GM21447 (cell line): ENCODE results near the gene ZNF593OS.

Source experiments
- ATAC-seq: cut with Tn5 transposase; IDR thresholded peaks from one replicate; pipeline ENCODE4 v1.9.1; 2021; ENCODE audit not compliant: unreplicated experiment

The ZNF593OS gene

DNA sequence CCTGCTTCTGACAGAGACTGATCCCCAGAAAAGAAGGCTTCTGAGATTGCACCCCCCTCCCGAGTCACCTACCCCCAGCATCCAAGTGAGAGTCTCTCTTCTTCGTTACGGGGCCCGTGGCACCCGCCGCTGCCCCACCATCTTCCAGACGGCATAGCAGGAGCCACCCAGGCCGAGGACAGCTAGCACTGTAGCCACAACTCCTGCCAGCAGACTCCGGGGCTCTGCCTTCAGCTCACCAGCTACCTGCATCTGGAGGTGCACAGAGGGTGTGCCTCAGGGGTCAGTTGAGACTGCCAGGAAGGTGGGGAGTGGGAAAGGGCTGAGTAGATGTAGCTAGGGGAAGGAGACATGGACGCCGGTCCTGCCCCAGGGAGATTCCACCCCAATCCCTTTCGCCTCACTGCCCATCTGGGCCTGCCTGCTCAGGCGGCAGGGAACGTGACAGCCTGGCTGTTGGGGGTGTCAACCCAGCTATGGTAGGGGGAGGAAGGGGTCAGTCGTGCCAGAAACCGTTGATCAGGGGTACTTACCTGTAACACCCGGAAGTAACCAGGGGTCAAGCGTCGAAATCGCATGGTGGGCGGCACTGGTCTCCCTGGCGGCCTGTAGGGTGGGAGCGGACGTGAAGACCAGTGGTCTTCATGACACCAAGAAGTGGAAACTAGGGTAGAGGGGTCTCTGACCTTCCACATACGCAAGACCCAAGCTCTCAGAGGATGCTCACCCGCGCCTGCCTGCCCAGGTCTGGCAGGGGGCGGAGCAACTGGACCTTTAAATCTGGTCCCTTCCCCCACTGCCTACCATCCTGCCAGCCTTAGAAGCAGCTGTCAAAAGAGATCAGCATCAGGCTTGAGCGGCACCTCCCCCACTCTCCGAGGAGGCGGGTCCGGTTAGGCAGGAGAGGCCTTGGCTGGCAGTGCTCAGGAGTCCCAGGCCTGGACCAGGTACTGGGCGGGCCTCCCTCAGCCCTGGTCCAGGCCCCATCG, at the start of gene ZNF593OS:
ZNF593OS (minus strand) TSS at position 749 of the 989 bp plus-strand sequence; CDS start at position 578, 171 bp downstream.
- ATAC-seq: no peak

- no peak for ATAC-seq
Observed at GRCh38 chr1:26221094-26221493, 49.5 kb upstream of the ZNF593OS start.

- no peak for ATAC-seq
Observed at GRCh38 chr1:26220199-26220912, 48.7 kb upstream of the ZNF593OS start.

DNA sequence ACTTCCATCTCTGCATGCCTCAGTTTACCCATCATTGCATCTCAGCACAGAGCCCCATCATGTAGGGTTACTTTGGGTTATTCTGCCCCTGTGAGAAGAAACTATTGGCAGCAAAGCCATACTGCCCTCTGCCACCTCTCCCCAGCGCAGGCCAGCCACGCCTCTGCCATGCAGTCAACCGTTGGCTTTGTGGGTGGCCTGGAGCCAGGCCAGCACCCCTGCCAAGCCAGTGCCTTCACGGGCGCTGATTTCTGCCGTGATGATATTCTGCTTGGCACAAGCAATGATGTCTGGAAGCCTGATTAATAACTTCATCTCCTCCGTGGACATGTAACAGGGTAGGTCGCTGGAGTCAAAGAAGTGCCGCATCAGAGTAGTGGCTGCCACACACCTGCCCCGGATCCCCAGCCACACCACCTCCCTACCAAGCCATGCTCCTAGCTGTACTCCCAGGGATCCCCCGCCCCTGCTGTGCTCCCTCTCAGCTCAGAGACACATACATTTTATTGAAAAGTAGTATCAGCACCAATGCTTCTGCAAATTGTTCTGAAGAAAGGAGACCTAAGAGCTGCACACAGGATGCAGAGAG, 47.4 kb upstream of the ZNF593OS start:
- ATAC-seq: no peak

- ATAC-seq: no peak
Observed at GRCh38 chr1:26215246-26215645, 43.6 kb upstream of the ZNF593OS start.

- no peak for ATAC-seq
Observed at GRCh38 chr1:26213335-26213905, 41.8 kb upstream of the ZNF593OS start.

GRCh38 chr1:26212726-26213125, 41.1 kb upstream of the ZNF593OS start:
- ATAC-seq: no peak

- no peak for ATAC-seq
Observed at GRCh38 chr1:26210147-26210870, 38.7 kb upstream of the ZNF593OS start.

GRCh38 chr1:26203642-26204318, 32.1 kb upstream of the ZNF593OS start:
- no peak for ATAC-seq

DNA sequence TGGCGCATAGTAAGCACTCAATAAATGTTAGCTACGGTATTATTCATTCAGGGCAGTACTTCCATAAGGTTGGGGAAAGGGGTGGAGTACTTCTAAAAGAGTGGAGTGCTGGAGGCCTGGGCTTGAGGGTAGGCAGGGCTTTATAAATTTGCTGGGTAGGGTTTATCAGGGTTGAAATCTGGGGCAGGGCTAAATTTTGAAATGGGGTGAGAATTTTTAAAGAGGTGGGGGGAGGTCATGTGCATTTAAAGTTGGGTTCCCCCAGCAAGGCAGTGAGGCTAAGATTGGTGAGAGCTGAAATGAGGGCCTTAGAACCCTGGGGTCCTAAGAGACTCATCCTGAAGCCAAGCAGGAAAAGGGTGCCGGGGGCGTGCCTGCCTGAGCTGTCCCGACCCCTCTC, 28.8 kb upstream of the ZNF593OS start:
- no peak for ATAC-seq

- no peak for ATAC-seq
Observed at GRCh38 chr1:26197813-26198212, 26.2 kb upstream of the ZNF593OS start.

DNA sequence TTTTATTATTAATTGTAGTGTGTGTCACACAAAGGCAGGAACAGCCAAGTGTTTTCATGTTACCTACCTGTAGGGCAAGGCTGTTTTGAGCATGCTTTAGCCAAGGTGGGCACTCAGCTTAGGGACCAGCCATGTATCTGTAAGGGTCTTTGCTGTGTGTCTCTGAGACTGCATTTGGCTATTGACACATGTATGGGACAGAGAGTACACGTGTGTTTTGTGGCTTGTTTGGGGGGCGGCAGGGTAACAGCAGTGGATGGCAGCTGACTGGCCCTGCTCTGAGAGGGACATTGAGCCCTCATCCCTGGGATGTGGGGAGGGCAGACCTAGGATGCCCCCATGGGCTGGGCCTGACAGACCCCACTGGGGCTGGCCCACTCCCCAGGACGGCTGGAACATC, 25.7 kb upstream of the ZNF593OS start:
- no peak for ATAC-seq

GRCh38 chr1:26195805-26196204, 24.2 kb upstream of the ZNF593OS start:
- no peak for ATAC-seq

DNA sequence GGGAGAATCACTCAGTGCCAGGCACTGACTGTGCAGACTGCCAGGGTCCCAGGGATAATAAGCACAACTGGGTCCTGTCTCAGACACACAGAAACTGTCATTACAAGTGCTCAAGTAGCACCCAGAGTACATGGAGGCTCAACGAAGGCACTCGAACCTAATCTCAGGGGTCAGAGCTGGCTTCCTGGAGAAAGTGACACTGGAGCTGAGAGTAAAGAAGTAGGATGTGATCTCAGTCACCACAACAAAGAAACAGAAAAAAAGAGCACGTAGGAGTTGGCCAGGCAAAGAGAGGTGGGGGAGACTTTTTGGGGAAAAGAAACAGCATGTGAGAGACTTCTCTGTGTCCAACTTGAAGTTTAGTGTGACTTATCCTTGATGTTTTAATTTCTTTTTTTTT, 20.1 kb upstream of the ZNF593OS start:
- ATAC-seq: no peak

- ATAC-seq: no peak
Observed at GRCh38 chr1:26190373-26190987, 18.8 kb upstream of the ZNF593OS start, which contains the start of gene CATSPER4. Gene CATSPER4 (plus strand): TSS chr1:26190602. CDS start chr1:26190628, 26 bp downstream.

DNA sequence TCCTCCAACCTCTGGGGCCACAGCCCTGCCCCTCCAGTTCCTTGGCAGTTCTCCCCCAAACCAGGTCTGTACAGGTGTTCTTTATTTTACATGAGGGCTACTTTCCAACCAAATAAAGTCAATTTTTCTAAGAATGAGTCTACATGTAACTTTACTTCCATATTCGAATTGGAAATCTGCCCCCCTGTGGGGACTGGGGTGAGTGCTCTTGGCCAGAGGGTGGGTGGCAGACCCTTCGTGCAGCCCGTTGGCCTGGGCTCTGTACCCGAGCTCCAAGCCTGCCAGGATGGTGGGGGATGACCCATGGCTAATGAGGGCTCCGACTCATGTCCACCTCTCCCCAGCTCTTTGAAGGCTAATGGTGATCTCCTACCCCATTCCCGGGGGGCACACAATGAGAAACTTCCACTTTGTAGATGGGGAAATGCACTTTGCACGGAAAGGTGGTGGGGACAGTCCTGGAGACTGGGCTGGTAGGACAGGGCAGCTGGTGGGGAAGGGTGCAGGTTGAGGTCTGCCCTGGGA, 18.2 kb upstream of the ZNF593OS start:
- no peak for ATAC-seq

DNA sequence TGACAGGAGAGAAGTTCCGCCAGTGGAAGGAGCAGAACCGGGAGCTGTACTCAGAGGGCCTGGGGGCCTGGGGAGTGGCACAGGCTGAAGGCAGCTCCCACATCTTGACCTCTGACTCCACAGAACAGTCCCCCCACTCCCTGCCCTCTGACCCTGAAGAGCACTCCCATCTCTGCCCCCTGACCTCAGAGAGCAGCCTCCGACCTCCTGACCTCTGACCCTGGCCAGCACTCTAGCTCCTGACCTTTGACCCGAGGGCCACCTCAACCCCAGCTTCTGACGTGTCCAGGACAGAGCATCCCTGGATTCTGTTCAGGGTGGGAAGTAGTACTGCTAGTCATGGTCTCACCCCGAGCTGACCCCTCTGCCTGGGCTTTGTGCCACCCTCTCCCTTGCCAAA, 17.7 kb upstream of the ZNF593OS start:
- no peak for ATAC-seq

DNA sequence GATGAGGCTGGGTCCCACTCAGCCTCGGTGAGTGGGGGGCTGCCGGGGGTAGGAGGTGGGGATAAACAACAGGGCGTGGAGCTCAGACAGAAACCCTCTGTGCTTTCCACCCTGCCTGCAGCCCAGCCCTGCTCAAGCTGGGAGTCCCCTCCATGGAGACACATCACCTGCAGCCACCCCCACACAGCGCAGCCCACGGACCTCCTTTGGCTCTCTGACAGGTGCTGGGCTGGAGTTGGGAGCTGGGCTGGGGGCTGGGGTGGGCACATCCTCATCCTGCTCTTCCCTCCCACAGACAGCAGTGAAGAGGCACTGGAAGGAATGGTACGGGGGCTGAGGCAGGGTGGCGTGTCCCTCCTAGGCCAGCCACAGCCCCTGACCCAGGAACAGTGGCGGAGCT, 16.8 kb upstream of the ZNF593OS start:
- no peak for ATAC-seq

GRCh38 chr1:26187882-26188281, 16.2 kb upstream of the ZNF593OS start:
- no peak for ATAC-seq
